Muscle of back (tissue), 13 donors: ENCODE results near the gene WDR54. TPM values are rescaled to one million over a fixed set of nuclear protein-coding genes. Genes with fewer than 3 reads are reported as not detected.

ENCODE experiments used
- DNase-seq, 3 donors: peaks; one replicate each; pipeline versions ENCODE4 v3.0.0 to v3.0.0-alpha.2; 2013
- long read RNA-seq, 9 donors: transcript quantifications; one replicate each; lab custom pipeline, GENCODE V29; 2026
- polyA plus RNA-seq, 10 donors: library from polyadenylated mRNA; unstranded; fragments of 120-200 nt; gene quantifications; one replicate each; pipeline ENCODE4 v1.2.1, GENCODE V29; 2013; ENCODE audit not compliant: insufficient read length in 10 of 10

The WDR54 gene, protein sequence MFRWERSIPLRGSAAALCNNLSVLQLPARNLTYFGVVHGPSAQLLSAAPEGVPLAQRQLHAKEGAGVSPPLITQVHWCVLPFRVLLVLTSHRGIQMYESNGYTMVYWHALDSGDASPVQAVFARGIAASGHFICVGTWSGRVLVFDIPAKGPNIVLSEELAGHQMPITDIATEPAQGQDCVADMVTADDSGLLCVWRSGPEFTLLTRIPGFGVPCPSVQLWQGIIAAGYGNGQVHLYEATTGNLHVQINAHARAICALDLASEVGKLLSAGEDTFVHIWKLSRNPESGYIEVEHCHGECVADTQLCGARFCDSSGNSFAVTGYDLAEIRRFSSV
- polyA plus RNA-seq, result 10 to 100 TPM in 5 of 10 donors, 1 to 10 TPM in 5; 7.8 to 17.2 (median 9.9) TPM
- long read RNA-seq, donor 1, partial matches to known transcripts, result 0 of 5 reads
- long read RNA-seq, donor 1, other reads (novel, unspliced or antisense), result 0 of 5 reads
- long read RNA-seq, donor 2, partial matches to known transcripts, result 0 of 2 reads
- long read RNA-seq, donor 2, other reads (novel, unspliced or antisense), result 0 of 2 reads
- long read RNA-seq, donor 3, result 0 reads
- long read RNA-seq, donor 4, partial matches to known transcripts, result 0 of 3 reads
- long read RNA-seq, donor 4, other reads (novel, unspliced or antisense), result 0 of 3 reads
- long read RNA-seq, donor 5, transcript WDR54-201 (10 exons, 1,147 nt), result major isoform, 6 of 12 reads
- long read RNA-seq, donor 5, partial matches to known transcripts, result 5 of 12 reads
- long read RNA-seq, donor 5, other reads (novel, unspliced or antisense), result 0 of 12 reads
- long read RNA-seq, donor 6, partial matches to known transcripts, result 0 of 1 reads
- long read RNA-seq, donor 6, other reads (novel, unspliced or antisense), result 0 of 1 reads
- long read RNA-seq, donor 7, partial matches to known transcripts, result 14 of 15 reads
- long read RNA-seq, donor 7, other reads (novel, unspliced or antisense), result 0 of 15 reads
- long read RNA-seq, donor 8, partial matches to known transcripts, result 0 of 7 reads
- long read RNA-seq, donor 8, other reads (novel, unspliced or antisense), result 0 of 7 reads
- long read RNA-seq, donor 9, result 0 reads

GRCh38 chr2:74421221-74421870, at the start of gene WDR54, which contains the start of gene C2orf81:
TSS of gene WDR54 (plus strand) at chr2:74421730. CDS start at chr2:74422154, 424 bp downstream.
TSS of gene C2orf81 (minus strand) at chr2:74421619. CDS start at chr2:74421560, 59 bp downstream.
- DNase-seq, result peak; percentile 81 to 95 (median 88)

GRCh38 chr2:74372674-74373073, 48.9 kb upstream of the WDR54 start:
- no peak for DNase-seq

DNA sequence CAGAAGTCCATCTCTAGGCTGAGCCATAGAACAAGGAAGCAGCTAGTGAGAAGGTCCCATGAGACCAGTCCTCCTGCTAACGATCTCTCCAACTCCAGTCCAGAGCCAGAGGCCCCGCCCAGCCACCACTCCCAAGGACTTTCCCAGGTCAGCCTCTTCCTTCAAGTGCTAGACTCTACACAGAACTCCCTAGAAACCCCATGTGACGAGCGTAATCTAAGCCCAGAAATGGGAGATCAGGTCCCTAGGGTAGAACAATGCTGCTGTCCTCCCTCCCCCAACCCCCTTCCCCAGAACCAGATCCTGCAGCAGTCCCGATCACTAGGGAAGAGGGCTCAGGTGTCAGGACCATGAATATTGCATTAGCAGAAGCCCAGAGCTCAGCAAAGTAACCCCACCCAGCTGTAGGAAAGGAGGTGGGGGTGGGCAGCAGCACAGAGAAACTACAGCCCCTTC, 48.3 kb upstream of the WDR54 start:
- peak in 1 of 3 donors; percentile 34 for DNase-seq

GRCh38 chr2:74373985-74374384, 47.5 kb upstream of the WDR54 start:
- no peak for DNase-seq

- peak; percentile 42 to 82 (median 67) for DNase-seq
These were observed 46.9 kb upstream of the WDR54 start for GRCh38 chr2:74374509-74375205.

DNA sequence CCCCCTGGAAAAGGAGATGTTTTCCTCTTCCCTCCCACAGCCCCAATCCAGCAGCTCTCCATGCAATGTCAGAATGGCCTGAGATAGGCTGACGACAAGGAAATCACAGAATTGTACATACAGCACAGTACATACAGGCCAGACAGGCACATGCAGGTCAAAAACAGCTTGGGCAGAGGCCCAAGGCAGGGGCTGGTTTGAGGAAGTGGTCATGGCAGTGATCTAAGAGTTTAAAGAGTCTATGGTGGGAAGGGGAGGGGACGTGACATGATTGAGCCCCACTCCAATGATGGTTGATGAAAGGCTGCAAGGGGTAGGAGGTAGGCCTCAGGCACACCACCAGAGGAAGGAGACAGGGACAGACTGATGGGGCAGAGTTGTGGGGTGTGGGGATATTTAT, 45.7 kb upstream of the WDR54 start:
- DNase-seq, result no peak

- no peak for DNase-seq
These were observed 43.5 kb upstream of the WDR54 start for GRCh38 chr2:74378007-74378406.

DNA sequence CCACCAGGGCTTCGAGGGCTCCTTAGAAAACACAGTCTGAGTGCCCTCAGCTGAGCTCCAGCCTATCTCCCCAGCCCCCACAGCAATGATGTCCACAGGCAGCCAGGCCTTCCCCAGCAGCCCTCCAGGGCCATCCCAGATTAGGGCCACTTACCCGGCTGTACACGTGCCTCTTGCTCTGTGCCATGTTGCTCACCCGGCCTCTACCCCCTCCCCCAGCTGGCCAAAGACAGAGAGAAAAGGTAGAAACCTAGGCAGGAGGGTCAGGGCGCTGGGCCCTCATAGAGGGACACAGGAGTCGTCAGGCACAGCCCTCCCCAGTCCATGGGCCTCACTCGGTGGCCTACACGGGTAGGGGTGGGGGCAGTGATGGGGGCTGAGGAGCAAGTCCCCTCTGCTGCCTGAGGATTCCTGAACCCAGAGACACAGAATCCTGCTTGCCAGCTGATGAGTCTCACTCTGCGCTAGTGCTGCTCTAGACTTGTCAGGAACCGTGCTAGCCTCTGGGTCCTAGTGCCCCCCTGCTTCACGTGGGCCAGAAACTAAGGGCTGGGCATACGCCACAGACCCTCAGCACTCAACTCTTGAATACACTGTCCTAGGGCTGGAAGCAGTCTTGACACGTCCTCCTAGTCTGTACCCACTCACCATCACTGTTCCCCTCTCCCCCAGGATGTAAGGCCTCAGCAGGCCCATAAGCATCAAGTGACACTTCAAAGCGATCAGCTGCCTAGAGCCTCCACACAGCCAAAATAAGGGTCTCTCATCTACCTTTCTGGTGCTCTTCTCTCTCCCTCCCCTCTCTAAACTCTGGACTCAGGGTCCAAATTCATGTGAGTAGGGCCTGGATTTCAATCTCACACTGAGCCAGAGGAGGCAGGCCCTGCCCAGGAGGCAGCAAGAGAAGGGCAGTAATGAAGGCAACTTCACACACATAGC, 41.4 kb upstream of the WDR54 start, which contains the start of gene DCTN1:
TSS of gene DCTN1 (minus strand) at position 461 of the 939 bp plus-strand sequence. CDS start at position 187, 274 bp downstream.
- DNase-seq, result peak; percentile 50 to 81 (median 66)

DNA sequence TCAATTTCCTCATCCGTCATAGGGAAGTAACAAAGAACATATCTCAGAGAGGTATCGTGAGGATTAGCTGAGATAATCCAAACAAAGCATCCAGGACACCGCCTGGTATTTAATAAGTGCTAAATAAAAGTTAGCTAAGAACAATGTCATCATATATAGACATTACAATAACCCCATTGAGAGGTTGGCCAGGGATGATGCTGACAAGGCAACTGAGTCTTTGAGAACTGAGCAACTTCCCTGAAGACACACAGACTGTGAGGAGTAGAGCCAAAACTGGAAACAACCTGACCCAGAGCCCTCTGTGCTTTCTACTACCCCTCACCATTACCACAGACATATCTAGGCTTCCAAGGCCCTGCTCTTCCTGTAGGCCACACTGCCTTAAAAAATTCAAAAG, 39.8 kb upstream of the WDR54 start:
- no peak for DNase-seq

DNA sequence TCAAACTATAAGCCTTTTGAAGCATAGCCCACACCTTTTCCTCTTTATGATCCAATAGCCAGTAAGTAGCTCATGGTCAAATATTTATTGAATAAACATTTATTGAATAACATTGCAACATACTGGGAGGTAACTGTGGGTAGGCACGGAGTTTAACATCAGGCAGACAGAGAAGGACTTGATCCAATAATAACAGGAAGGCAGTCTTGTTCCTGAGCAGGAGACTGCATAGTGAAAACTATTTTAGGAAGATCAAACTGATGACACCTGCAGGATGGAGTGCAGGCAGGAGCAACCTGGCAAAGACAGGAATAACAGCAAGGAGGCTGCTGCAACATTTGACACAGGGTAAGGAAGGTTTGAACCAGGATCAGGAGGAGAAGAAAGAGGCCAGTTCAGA, 38.3 kb upstream of the WDR54 start:
- DNase-seq, result no peak

DNA sequence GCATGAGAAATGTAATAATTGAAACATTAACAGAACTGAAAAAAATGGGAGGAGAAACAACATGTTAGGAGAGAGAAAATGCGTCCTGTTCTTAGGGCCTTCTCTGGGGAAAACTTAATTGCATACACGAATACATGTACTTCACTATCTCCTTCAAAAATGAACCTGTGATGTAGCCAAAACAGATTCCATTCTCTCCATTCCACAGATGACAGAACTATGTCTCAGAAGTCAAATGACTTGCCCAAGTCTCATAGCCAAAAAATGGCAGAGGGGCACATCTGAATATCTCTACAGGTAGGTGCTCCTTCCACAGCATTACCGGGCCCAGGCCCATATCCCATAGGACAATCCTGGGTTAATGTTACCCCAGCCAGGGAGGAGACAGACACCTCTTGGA, 37.5 kb upstream of the WDR54 start:
- no peak for DNase-seq

DNA sequence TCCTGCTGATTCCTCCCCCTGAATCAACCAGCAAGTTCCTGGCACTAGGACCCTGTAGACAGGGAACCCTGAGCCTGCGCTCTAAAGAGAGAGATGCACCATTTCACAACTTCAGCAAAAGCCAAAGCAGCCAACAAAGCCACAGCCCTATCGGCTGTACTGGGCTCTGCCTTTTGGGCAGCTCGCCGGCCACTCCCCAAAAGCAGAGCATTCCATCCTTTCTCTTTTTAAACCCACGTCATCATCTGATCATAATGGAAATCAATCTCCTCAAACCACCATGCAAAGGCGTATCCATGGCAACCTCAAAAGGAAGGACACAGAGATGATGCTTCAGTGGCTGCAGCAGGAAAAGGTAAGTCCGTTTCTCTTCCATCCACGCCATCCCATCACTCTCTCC, 36.1 kb upstream of the WDR54 start:
- no peak for DNase-seq

DNA sequence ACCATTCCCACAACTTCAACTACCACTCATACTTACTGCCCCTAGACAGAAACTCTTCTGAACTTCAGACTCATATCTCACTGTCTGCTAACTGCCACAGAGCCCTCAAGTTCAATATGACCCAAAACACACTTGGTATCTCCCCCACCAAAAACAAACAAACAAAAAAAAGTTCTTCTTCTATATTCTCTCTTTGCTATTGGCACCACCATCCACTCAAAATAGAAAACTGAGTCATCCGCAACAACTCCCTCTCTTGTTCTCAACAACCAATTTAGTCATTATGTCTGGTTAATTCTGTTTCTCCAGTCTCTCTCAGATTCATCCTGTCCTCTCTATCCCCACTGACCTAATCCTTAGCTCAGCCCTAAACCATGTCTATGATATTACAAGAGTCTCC, 34.2 kb upstream of the WDR54 start:
- no peak for DNase-seq

- DNase-seq, result no peak
These were observed 30.9 kb upstream of the WDR54 start for GRCh38 chr2:74390606-74391005.

DNA sequence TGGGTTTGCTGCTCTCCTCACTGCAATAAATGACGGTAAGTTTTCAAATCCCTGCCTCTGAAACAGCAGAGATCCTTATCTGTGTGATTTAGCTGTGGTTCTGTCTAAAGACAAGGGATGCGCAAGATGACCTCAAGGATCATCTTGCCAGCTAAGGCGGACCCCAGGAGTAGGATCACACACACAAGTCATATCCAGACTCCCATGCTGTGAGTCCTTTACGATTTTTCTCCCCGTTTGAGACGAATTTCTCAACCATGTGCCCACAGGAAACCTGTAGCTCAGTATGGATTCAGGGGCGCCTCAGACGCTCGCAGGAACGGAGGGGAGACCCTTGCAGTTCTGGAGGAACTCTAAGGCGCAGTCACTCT, 30.3 kb upstream of the WDR54 start:
- peak in 2 of 3 donors; percentile 28 to 35 for DNase-seq

DNA sequence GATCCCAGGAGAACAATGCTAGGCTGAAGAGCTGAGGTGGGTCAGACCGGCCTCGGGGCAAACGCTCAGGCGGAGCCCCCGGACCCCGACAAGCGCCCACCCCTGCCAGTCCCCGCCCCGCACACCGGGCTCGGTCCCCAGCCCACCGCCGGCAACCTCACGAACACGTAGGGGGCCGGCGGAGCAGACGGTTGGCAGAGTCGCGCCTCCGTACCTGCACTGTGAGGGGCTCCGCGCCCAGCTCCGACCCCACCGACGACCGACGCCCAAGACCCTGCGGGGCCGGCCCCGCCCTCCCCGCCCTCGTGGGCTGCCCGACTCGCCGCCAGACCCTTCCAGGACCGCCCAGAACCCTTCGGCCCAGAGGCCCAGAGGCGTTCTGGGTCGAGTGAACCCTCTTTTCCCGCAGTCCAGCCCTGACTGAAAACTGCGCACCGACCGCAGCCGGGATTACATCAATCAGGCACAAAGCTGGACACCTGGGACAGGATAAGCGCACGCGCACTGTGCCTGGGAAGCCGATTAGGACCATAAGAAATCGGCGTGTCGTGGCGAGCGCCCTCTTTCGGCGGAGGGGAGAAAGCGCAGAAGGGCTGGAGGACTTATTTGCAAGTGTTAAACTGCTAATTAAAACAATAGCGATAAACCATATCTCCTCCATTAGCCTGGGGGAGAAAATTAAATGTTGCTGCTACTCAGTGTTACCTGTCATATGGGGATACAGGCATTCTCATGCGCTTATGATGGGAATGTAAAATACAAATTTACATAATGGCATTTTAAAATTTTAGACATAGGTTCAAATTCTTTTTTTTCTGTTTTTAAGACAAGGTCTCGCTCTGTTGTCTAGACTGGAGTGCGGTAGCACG, 29.7 kb upstream of the WDR54 start:
- DNase-seq, result peak; percentile 91 to 97 (median 95)

- DNase-seq, result no peak
These were observed 29.1 kb upstream of the WDR54 start for GRCh38 chr2:74392449-74392743.

DNA sequence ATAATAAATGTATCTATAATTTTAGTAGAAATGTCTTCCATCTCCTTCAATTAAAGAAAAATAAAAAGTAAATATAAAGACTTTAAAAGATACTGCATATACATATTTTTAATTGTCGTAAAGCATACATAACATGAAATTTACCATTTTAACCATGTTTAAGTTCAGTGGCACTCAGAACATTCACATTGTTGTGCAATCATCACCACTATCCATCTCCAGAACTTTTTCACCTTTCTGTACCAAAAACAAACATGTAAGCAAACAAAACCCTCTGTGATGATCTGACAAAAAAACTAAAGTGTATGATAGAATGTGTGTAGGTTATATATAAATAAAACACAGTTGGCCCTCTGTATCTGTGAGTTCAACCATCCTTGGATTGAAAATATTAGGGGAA, 28.0 kb upstream of the WDR54 start:
- no peak for DNase-seq

DNA sequence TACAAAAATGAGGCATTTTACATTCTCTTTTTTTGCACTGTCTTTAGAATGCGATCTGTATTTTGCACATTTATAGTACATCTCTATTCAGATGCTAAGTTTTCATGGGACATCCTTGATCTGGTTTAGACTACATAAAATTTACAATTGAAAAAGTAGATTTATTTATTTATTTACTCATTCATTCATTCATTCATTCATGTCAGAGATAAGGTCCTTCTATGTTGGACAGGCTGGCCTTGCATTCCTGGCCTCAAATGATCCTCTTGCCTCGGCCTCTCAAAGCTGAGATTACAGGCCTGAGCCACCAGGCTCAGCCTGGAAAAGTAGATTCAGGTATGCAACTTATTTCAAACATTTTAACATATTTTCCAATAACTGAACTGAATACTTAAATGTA, 25.4 kb upstream of the WDR54 start:
- no peak for DNase-seq
